Measurements from ENCODE around the gene FGGY.
"Not testable (repeated sequence)": the region's sequence is repeated elsewhere in the genome, so short reads cannot be mapped to it uniquely, and the experiment has no call there.

FGGY gene

GRCh38 chr1:59538476-59538875 lies 241.6 kb downstream of the FGGY start:
- in situ Hi-C loops (cut with MboI; ENCODE audit: low sequenced_read_pairs), result not testable (repeated sequence)

DNA sequence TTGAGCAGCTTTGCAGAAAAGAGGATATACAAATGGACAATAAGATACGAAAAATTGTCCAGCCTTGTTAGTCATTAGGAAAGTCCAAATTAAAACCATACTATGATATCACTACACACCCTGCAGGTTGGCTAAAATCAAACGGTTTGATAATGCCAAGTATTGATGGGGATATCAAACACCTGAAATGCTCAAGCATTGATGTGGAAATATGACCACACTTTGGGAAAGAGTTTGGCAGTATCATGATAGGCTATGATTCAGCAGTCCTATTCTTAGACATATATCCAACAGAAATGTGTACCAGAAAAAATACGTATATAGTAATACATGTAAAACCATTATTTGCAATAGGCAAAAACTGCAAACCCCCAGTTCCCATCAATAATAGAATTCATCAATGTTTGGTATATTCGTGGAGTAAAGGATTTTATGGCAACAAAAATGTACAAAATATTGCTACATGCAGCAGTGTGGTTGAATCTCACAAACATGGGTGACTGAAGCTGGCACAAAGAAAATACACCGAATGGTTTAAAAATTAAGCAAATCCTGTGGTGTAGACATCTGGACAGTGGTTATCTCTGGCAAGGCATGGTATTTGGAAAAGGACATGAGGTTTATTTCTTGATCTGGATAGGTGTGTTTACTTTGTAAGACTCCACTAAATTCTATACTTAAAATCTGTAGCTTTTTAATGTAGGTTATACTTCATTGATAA lies 243.2 kb downstream of the FGGY start:
- in situ Hi-C loops (cut with MboI; ENCODE audit: low sequenced_read_pairs), result no loop called here

GRCh38 chr1:59541161-59541560 lies 244.3 kb downstream of the FGGY start:
- in situ Hi-C loops (cut with MboI; ENCODE audit: low sequenced_read_pairs), result no loop called here

DNA sequence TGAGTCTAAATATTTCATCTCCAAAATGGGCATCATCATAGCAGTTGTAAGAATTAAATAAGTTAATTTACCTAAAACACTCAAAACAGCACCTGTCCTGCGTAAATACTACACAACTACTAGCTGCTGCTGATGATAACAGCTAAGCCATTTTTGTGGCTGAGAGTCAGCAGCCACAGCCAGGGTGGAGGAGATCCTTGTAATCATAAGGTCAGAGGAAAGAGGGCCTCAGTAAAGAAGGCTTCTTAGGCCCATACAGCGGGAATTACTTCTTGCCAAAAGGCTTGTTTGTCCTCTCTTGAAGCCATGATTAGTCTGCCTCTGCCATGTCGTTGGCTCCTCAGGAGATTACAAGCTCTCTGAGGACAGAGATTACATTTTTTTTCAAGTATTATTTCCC lies 245.0 kb downstream of the FGGY start:
- in situ Hi-C loops (cut with MboI; ENCODE audit: low sequenced_read_pairs), result no loop called here

DNA sequence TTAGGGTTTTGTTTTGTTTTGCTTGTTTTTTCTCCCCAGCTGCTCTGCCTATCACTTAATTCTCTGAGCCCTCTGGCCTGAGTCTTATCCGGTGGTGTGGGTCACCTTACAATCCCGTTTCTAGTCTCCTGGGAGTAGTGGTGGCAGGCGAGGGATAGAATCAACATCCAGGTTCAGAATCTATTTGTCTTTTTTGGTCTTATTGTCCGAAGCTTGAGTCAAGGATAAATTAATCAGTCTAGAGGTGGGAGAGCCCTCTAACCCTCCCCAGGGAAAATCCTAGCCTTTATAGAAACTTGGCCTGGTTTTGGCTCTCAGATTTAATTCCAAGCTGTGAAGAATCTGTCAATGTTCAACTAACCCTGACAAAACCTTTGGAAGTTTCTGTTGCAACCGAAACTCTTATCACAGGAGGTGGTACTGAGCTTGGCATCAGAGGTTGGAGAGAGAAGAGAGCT lies 246.3 kb downstream of the FGGY start:
- in situ Hi-C loops (cut with MboI; ENCODE audit: low sequenced_read_pairs), result no loop called here

GRCh38 chr1:59544615-59545293 lies 247.9 kb downstream of the FGGY start:
- in situ Hi-C loops (cut with MboI; ENCODE audit: low sequenced_read_pairs), result no loop called here

DNA sequence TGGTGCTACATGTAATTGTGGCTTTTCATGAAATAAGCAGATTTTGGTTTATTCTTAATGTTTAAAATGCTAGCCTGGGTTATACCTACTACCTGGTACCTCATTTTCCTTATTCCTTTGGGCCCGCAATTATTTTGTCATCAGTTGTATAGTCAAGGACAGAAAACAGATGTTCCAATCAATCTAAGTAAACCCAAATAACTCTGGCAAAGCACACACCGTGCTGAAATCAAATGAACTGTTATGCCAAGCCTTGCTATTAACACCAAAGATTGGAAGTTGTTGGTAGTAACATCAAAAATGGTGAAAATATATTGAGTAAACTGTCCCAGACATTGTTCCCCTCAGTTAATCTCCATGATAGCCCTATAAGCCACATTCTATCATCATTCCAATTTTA lies 248.9 kb downstream of the FGGY start:
- in situ Hi-C loops (cut with MboI; ENCODE audit: low sequenced_read_pairs), result no loop called here

DNA sequence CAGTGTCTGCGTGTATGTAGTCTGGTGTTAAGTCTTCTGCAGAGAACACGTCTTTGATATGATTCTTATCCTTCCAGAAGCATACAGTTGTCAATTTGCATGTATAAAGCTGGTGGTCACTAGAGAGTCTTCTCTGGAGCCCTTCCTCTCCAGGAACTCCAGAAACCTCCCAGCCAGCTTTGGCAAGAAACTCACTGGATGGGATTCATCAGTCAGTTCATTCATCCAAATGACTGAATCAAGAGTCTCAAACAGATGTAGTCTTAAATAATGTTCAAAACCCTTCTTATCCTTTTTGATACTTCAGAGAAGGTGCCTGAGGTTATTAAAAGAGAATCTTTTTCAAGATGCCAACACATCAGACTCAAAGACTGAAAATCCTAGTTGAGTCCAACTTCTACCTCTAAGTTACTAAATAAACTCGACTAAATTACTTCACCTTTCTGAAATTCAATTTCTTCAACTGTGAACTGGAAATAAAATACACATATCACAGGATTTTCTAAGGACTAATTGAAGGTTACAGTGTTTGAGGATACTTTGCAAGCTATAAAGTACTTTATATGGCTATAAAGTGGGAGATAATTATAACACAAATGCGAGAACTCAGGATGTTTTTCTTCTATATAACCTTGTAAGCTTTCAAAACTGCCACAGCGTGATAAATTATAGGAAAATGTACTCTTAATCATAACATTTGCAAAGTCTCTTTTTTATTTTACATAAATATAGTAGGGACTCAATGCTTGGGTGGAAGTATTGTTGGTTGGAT lies 252.4 kb downstream of the FGGY start:
- in situ Hi-C loops (cut with MboI; ENCODE audit: low sequenced_read_pairs), result no loop called here

DNA sequence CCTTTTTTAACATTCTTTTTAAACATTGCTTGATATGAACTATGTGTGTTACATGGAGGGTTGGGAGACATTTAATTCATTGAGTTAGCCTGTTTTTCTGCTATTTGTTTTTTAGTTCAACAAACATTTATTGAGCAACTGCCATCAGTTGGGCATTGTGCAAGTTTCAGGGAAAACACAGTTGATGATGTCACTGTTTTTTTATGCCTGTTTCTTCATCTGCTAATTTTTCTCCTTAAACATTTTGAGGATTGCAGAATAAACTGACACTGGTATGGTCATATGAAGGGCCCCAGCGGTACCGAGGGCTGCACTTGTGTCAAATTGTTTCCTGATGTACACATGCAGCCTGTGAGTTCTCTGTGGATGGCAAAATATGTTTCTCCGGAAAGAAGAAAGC lies 253.0 kb downstream of the FGGY start:
- in situ Hi-C loops (cut with MboI; ENCODE audit: low sequenced_read_pairs), result no loop called here

- in situ Hi-C loops (cut with MboI; ENCODE audit: low sequenced_read_pairs), result no loop called here
Observed at GRCh38 chr1:59552007-59552406, 255.1 kb downstream of the FGGY start.

DNA sequence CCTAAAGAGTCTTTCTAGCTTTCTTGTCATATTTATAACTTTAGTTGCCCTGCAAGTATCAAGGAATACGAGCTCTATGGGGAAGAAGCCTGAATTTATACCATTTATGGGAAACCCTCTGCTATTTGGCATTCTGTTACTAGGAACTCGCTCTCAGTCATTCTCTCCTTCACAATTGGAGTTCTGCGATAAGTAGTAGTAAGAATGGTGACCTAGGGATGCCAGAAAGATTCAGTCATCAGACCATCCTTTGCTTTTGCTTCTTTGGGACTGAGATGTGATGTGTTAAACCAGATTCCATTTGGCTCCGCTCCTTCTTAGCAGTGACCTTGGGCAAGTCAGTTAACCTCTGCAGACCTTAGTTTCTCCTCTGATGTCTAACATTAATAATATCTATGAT lies 256.5 kb downstream of the FGGY start:
- in situ Hi-C loops (cut with MboI; ENCODE audit: low sequenced_read_pairs), result no loop called here

DNA sequence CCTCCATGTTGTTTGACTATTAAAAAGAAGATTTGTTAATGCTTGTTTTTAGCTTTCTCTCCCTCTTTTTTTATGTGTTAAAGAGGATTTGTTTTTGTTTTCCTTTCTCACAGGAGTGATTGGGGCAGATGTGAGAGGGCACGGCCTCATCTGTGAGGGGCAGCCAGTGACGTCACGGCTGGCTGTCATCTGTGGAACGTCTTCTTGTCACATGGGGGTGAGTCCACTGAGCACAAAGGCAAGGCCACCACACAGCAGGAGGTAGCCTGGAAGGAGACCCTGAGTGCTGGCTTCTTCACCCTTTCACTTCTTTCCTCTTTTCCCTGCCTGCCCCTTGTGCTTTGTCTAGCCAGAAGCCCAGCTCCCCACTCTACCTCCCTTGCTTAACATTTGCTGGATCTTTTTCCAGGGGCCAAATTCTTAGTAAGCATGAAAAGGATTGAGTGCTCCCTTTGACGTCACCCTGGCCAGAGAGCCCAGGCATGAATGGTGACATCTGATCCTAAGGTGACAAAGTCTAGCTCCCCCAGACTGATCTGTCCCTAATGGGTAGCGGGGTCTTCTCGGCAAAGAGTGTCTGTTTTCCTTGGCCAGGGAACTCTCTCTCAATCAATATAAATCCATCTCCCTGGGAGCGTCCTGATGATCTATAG lies 257.2 kb downstream of the FGGY start:
- in situ Hi-C loops (cut with MboI; ENCODE audit: low sequenced_read_pairs), result no loop called here

DNA sequence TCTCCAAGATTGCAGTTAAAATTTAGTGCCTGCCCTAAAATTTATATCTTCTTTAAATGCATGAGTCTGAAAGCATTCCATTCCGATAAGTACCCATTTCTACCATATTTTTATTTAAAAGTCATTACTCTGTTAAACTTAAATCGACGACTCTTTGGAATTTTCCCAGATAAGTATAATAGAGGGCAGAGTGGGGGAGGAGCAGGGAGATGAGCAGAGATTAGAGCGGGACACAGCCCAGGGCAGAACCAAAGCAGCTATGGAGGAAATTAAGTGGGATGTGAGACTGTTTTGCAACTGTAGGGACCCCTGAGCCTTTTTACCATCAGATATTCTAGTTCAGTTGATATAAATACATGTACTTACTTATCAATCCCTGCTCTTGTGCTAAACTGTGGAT lies 257.9 kb downstream of the FGGY start:
- in situ Hi-C loops (cut with MboI; ENCODE audit: low sequenced_read_pairs), result no loop called here

DNA sequence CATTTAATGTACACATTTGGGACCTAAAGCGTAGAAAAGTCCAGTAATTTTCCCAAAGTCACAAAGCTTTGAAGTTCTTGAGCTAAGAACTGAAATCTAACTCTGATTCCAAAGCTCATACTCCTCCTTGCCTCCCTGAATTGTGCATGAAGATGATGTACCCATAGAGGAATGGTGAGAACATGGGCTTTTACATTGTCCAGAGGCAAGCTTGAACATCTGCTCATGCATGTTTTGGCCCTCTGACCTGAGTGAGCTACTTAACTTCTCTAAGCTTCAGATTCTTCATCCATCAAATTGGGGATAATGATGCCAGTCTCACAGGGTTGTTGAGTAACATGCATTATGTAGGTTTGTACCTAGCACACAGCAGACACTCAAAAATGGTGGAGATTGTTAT lies 259.5 kb downstream of the FGGY start:
- in situ Hi-C loops (cut with MboI; ENCODE audit: low sequenced_read_pairs), result no loop called here

GRCh38 chr1:59556802-59557548 lies 260.1 kb downstream of the FGGY start:
- in situ Hi-C loops (cut with MboI; ENCODE audit: low sequenced_read_pairs), result no loop called here

DNA sequence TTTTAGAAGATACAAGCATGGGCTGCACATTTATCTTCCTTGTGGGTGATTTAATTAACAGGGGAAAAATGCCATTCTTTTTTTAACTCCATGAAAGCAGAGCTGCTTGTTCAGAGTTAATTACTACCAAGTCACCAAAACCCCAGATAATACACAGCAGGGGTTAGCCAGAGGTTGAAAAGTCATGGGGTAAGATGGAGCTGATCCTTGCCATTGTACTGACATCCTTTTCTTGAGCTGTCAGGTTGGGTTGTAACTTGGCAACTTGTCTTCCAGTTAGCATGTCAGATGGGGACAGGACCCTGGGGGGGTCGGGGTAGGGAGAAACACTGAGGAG lies 260.6 kb downstream of the FGGY start:
- in situ Hi-C loops (cut with MboI; ENCODE audit: low sequenced_read_pairs), result no loop called here

DNA sequence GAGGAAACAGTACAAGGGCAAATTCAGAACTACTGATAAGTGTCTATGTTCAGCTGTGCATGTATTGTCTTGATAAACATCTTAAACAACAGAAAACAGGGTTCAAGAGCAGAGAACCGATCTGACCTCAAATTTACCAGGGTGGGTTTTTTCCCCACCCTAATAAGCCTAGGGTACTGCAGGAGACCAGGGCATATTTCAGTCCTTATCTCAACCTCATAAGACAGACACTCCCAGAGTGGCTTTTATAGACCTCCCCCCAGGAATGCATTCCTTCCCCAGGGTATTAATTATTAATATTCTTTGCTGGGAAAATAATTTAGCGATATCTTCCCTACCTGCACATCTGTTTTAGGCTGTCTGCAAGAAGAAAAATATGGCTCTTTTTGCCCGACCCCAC lies 261.7 kb downstream of the FGGY start:
- in situ Hi-C loops (cut with MboI; ENCODE audit: low sequenced_read_pairs), result not testable (repeated sequence)

- in situ Hi-C loops (cut with MboI; ENCODE audit: low sequenced_read_pairs), result no loop called here
Observed at GRCh38 chr1:59560807-59561450, 264.0 kb downstream of the FGGY start.

GRCh38 chr1:59561796-59562195 lies 264.9 kb downstream of the FGGY start:
- in situ Hi-C loops (cut with MboI; ENCODE audit: low sequenced_read_pairs), result no loop called here

GRCh38 chr1:59564192-59564891 lies 267.4 kb downstream of the FGGY start:
- in situ Hi-C loops (cut with MboI; ENCODE audit: low sequenced_read_pairs), result no loop called here
